GM10266 (cell line): Measurements from ENCODE around the gene PCBD2.
"Not testable (repeated sequence)": the region's sequence is repeated elsewhere in the genome, so short reads cannot be mapped to it uniquely, and the experiment has no call there.

Experiments used
- DNase-seq: peaks from one replicate; pipeline ENCODE4 v3.0.0; 2012; ENCODE audit errors: extremely low spot score
- TF ChIP-seq, protein P1 (sequence below): IDR thresholded peaks from 2 replicates; pipeline ENCODE4 v1.5.1; 2012; ENCODE audit warnings: mild to moderate bottlenecking, low read depth; ENCODE audit not compliant: control insufficient read depth, insufficient read depth; ENCODE audit errors: missing control alignments

Gene PCBD2

DNA sequence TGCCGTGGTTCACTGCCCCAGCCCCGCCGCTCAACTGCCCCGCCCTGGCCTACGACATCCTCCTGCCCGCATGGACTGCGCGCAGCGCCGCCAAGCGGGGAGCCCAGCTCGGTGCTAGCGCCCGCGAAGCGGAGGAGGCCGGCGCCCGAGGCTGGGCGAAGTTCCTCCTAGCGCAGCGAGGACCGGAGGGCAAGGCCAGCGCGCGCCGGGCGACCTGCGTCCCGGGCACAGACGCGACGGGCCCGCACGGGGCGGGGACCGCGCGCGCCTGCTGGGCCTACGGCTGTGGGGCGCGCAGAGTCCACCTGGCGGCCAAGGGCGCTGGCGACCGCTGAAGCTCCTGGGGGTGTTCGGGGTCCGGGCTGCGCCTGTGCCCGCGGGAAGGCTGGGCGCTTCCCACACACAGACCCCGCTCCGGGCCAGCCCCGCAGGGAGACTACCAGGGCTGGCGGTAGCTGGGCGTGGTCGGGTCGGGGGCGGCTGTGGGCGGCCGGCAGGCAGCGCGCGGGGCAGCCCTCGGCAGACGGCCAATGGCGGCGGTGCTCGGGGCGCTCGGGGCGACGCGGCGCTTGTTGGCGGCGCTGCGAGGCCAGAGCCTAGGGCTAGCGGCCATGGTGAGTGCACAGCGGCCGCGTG lies at the start of gene PCBD2:
PCBD2 (plus strand) TSS at position 522 of the 636 bp plus-strand sequence; CDS start at position 531, 9 bp downstream.
- peak; percentile 88 for DNase-seq
- TF ChIP-seq, protein P1, sequence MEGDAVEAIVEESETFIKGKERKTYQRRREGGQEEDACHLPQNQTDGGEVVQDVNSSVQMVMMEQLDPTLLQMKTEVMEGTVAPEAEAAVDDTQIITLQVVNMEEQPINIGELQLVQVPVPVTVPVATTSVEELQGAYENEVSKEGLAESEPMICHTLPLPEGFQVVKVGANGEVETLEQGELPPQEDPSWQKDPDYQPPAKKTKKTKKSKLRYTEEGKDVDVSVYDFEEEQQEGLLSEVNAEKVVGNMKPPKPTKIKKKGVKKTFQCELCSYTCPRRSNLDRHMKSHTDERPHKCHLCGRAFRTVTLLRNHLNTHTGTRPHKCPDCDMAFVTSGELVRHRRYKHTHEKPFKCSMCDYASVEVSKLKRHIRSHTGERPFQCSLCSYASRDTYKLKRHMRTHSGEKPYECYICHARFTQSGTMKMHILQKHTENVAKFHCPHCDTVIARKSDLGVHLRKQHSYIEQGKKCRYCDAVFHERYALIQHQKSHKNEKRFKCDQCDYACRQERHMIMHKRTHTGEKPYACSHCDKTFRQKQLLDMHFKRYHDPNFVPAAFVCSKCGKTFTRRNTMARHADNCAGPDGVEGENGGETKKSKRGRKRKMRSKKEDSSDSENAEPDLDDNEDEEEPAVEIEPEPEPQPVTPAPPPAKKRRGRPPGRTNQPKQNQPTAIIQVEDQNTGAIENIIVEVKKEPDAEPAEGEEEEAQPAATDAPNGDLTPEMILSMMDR: peak; percentile 98

- DNase-seq: not testable (repeated sequence)
Measured at GRCh38 chr5:134856465-134856864, 48.5 kb upstream of the PCBD2 start.

DNA sequence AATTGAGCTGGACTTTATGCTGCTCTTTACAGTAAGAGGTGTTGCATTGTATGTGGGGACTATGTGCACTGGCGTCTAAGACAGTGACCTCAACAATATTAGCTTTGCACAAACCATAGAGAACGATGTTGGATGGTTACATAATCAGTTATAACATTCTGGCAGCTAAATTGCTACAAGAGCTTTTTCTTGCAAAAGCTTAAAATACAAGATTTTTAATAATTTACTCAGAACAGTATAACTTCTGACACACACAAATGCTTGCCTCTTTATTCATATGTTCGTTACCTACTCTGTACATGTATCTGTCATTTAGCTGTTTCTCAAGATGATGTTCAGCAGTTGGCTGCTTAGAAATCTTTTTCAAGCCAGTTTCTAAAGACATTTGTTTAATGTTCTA lies 47.5 kb upstream of the PCBD2 start:
- DNase-seq: no peak
- TF ChIP-seq, protein P1: no peak

- no peak for DNase-seq
- TF ChIP-seq, protein P1: no peak
Measured at GRCh38 chr5:134864707-134865106, 40.2 kb upstream of the PCBD2 start.

DNA sequence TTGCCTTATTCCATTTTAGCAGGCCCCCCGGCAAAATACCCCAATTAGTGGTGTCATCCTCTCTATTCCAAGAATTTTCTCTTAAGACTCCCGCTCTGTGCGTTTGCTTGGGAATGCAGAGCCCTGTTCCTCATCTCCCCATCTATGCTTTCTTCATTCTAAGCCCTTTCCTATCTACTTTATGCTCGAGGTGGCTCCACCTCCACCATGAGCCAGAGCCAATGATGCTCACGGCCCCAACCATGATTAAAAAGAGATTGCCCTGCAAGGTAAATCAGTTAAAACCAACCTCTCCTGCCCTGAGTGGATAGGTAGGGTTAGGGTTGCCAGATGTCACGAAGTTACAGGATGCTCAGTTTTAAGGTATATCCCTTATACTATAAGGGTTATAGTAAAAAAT lies 31.4 kb upstream of the PCBD2 start:
- DNase-seq: no peak
- TF ChIP-seq, protein P1: no peak

DNA sequence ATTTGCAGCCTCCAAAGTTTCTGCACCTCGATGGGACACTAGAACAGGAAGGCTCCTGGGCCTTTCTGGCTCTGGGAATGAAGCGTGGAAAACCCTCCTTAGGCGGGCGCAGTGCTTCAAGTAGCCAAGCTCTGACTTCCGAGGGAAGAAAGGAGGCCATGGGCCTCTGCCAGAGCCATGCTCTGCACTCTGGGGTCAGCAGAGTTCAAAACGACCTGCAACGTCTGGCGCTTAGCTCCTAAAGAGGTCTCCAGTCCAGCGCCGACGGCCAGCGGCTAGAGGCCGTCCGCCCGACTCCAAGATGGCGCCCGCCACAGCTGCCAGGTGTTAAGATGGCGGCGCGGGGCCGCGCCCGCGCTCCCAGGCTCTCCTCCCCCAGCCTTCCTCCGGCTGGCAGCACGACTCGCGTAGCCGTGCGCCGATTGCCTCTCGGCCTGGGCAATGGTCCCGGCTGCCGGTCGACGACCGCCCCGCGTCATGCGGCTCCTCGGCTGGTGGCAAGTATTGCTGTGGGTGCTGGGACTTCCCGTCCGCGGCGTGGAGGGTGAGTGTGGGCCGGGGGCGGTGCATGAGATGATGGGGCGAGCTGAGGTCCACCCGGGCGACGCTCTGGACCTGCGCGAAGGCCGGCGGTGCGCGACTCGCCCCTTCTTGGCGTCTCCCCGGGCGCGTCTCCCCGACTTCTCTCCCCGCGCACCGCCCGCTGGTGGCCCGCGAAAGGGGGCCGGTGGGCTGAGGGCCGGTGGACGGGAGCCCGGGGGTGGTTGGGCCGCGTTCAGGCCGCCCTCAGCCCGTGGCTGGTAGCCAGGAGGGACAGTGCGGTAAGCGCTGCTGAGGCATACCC lies 30.7 kb upstream of the PCBD2 start, which contains the start of gene TXNDC15:
TXNDC15 (plus strand) TSS at position 385 of the 844 bp plus-strand sequence; CDS start at position 442, 57 bp downstream.
- TF ChIP-seq, protein P1: no peak
- peak; percentile 90 for DNase-seq

DNA sequence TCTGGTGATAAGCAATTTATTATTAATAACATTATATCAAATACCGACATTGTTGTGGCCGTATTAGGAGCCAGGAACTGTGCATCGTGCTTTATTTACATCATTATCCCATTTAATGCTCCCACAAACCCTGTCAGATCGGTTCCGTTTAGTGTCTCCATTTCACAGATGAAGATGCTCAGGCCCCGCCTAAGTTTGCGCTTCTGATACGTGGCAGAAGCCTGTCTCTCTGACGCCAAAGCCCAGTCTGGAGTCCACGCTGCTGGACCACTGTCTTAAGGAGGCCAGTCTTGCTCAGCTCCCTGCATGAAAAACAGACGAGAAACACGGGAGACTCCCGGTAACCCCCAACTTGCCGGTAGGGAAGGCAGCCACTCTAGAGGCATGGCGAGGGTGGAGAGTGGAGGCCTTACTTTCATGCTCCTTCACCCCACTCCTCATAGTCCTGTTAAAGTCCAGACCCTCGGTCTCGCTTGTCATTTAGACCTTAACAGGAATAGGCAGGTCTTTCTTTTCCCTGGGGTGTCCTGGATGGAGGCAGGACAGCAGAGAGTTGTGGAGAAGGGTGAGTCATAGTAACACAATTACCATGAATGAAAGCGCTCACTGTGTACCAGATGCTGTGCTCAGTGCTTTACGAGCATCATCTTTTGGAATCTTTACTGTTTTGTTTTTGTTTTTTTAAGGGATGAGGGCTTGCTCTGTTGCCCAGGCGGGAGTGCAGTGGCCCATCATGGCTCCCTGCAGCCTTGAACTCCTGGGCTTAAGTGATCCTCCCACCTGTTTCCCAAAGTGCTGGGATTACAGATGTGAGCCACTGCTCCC lies 29.9 kb upstream of the PCBD2 start:
- TF ChIP-seq, protein P1: no peak
- peak; percentile 61 for DNase-seq
